Hair follicular keratinocyte (primary cell): ENCODE results near the gene ZNF761. TPM values are rescaled to one million over a fixed set of nuclear protein-coding genes. Genes with fewer than 3 reads are reported as not detected.

Experiments
- total RNA-seq: library from RNA; depleted of rRNA; stranded (reverse); fragments of >200 nt; gene quantifications from 2 replicates; pipeline ENCODE4 v1.2.3, GENCODE V29; 2015

Gene ZNF761
- 6.9 and 7.0 TPM in 2 replicates for total RNA-seq

GRCh38 chr19:53431399-53432087 is at the start of gene ZNF761:
Gene ZNF761, plus strand, starts transcription at chr19:53431984. Its CDS starts 15,285 bp downstream, at chr19:53447269.

GRCh38 chr19:53394974-53395839 is 36.6 kb upstream of the ZNF761 start, which contains the start of gene ZNF765:
Gene ZNF765, plus strand, starts transcription at chr19:53395149. Its CDS starts 2,867 bp downstream, at chr19:53398016.

GRCh38 chr19:53467485-53468262 is 35.9 kb downstream of the ZNF761 start, which contains the start of gene ZNF813:
Gene ZNF813, plus strand, starts transcription at chr19:53467733. Its CDS starts 16,090 bp downstream, at chr19:53483823.

Other genes starting within 250 kb of the ZNF761 start
- gene ZNF665, start 238.6 kb upstream of the ZNF761 start, total RNA-seq, result 2.1 and 2.9 TPM in 2 replicates
- gene ZNF677, start 177.1 kb upstream of the ZNF761 start, total RNA-seq, result 6.8 and 15.5 TPM in 2 replicates
- not detected in 2 replicates for gene VN1R2, start 173.7 kb upstream of the ZNF761 start, total RNA-seq
- not detected in 2 replicates for gene VN1R4, start 164.3 kb upstream of the ZNF761 start, total RNA-seq
- gene ZNF845, start 98.2 kb upstream of the ZNF761 start, total RNA-seq, result 3.3 and 4.1 TPM in 2 replicates
- gene ZNF525, start 66.3 kb upstream of the ZNF761 start, total RNA-seq, result 6.0 and 6.1 TPM in 2 replicates
- gene ZNF765, start 36.8 kb upstream of the ZNF761 start, total RNA-seq, result 3.9 and 6.2 TPM in 2 replicates
- gene ZNF813, start 35.7 kb downstream of the ZNF761 start, total RNA-seq, result 1.5 and 2.1 TPM in 2 replicates
- gene ZNF331, start 106.2 kb downstream of the ZNF761 start, total RNA-seq, result 2.3 and 5.9 TPM in 2 replicates
- gene DPRX, start 200.0 kb downstream of the ZNF761 start, total RNA-seq, result not detected in 2 replicates